GM23248 (cell line): Measurements from ENCODE around the gene MORC2.

Experiments
- EZH2 ChIP-seq: fragments of 200-600 bp; sonication (generic); IDR thresholded peaks from 2 replicates; pipeline ENCODE4 v1.6.1; 2018; ENCODE audit warnings: antibody characterized with exemption, mild to moderate bottlenecking; ENCODE audit not compliant: insufficient read depth, poor library complexity, severe bottlenecking
- EZH2phosphoT487 ChIP-seq: fragments of 200-600 bp; sonication (generic); IDR thresholded peaks from 2 replicates; pipeline ENCODE4 v1.6.1; 2018; ENCODE audit warnings: antibody characterized with exemption, moderate library complexity, mild to moderate bottlenecking, low read depth; ENCODE audit not compliant: insufficient read depth

- no peak for TF ChIP-seq EZH2
- no peak for TF ChIP-seq EZH2phosphoT487
Observed at GRCh38 chr22:30968015-30968923, at the start of gene MORC2.
